ENCODE results near the gene RAD51D.

The RAD51D gene

DNA sequence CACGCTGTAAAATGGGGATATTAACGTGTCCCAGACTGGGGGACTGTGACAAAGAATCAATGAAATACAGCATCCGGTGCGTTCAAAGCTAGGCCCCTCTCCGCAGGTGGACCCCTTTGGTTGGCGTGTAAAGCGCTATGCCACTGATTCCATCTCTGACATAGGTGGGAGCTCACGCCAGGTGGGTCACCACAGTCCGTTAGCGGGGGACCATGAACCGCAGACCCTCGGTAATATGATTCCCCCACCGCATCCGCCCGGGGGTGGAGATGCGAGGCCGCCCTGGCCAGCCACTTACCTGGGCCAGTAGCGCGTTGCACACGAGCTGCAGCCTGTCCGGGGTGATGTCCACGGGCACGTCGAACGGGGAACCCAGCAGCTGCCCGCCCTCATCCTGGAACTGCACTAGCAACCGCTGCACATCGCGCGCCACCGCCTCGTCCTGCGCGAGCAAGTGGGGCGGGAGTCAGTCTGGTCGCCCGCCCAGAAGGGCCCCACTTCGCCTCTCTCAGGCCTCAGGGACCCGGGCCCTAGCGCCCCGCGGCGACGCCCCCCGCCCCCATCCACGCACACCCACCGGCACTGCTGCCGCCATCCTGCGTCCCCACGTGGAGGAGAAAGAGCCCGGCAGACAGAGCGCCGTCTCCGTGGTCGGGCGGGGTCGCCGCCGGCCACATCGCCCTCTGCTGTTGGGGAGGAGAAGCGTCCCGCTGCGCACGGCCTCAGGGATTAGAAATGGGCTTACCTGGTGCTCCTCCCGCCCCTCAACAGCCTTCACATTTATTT is 22.2 kb upstream of the RAD51D start, which contains the start of gene NLE1:
NLE1 (minus strand) TSS at position 623 of the 786 bp plus-strand sequence; CDS start at position 595, 28 bp downstream.
- TF ChIP-seq SPI1 (IDR thresholded peaks at IDR 0.05; ENCODE audit: borderline replicate concordance, low read depth) = no peak
- TF ChIP-seq, protein P1, sequence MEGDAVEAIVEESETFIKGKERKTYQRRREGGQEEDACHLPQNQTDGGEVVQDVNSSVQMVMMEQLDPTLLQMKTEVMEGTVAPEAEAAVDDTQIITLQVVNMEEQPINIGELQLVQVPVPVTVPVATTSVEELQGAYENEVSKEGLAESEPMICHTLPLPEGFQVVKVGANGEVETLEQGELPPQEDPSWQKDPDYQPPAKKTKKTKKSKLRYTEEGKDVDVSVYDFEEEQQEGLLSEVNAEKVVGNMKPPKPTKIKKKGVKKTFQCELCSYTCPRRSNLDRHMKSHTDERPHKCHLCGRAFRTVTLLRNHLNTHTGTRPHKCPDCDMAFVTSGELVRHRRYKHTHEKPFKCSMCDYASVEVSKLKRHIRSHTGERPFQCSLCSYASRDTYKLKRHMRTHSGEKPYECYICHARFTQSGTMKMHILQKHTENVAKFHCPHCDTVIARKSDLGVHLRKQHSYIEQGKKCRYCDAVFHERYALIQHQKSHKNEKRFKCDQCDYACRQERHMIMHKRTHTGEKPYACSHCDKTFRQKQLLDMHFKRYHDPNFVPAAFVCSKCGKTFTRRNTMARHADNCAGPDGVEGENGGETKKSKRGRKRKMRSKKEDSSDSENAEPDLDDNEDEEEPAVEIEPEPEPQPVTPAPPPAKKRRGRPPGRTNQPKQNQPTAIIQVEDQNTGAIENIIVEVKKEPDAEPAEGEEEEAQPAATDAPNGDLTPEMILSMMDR (IDR thresholded peaks at IDR 0.05; ENCODE audit: insufficient read depth, low read length) = peak; percentile 84
- TF ChIP-seq, protein P2, sequence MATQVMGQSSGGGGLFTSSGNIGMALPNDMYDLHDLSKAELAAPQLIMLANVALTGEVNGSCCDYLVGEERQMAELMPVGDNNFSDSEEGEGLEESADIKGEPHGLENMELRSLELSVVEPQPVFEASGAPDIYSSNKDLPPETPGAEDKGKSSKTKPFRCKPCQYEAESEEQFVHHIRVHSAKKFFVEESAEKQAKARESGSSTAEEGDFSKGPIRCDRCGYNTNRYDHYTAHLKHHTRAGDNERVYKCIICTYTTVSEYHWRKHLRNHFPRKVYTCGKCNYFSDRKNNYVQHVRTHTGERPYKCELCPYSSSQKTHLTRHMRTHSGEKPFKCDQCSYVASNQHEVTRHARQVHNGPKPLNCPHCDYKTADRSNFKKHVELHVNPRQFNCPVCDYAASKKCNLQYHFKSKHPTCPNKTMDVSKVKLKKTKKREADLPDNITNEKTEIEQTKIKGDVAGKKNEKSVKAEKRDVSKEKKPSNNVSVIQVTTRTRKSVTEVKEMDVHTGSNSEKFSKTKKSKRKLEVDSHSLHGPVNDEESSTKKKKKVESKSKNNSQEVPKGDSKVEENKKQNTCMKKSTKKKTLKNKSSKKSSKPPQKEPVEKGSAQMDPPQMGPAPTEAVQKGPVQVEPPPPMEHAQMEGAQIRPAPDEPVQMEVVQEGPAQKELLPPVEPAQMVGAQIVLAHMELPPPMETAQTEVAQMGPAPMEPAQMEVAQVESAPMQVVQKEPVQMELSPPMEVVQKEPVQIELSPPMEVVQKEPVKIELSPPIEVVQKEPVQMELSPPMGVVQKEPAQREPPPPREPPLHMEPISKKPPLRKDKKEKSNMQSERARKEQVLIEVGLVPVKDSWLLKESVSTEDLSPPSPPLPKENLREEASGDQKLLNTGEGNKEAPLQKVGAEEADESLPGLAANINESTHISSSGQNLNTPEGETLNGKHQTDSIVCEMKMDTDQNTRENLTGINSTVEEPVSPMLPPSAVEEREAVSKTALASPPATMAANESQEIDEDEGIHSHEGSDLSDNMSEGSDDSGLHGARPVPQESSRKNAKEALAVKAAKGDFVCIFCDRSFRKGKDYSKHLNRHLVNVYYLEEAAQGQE (IDR thresholded peaks at IDR 0.05; ENCODE audit: insufficient replicate concordance, low read depth) = peak; percentile 76
- peak; percentile 89 for TF ChIP-seq POLR2AphosphoS5 (IDR thresholded peaks at IDR 0.05; ENCODE audit: low read depth)
- no peak for TF ChIP-seq GABPA (IDR thresholded peaks at IDR 0.05; ENCODE audit: low read depth)
- peak; percentile 83 to 84 for DNase-seq (ENCODE audit: low read depth in 1 of 2, low spot score in 1 of 2)
- H3K27me3 ChIP-seq (ENCODE audit: insufficient read depth, poor library complexity, severe bottlenecking) = no peaks in the 10 kb centered on the region
- H3K27ac ChIP-seq (replicated peaks) = peak within 1 kb of the TSS; percentile 77
- peak within 1 kb of the TSS; percentile 96 for H3K4me3 ChIP-seq (replicated peaks; ENCODE audit: insufficient read depth, low read length)

DNA sequence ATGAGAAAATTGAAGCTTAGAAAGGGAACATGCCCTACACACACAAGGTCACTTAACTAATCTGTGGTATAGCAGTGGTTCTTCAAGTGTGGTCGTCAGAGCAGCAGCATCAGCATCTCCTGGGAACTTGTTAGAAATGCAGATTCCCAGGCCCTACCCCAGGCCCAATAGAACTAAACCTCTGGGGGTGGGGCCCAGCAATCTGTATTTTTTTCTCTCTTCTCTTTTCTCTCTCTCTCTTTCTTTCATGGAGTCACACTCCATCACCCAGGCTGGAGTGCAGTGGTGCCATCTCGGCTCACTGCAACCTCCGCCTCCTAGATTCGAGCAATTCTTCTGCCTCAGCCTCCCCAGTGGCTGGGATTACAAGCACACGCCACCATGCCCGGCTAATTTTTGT is 18.6 kb upstream of the RAD51D start:
- H3K27ac ChIP-seq (replicated peaks) = no peak overlapping the region
- DNase-seq (ENCODE audit: low read depth in 1 of 2, low spot score in 1 of 2) = no peak
- no peak overlapping the region for H3K4me3 ChIP-seq (replicated peaks; ENCODE audit: insufficient read depth, low read length)
- no peaks in the 10 kb centered on the region for H3K27me3 ChIP-seq (ENCODE audit: insufficient read depth, poor library complexity, severe bottlenecking)
- no peak for TF ChIP-seq GABPA (IDR thresholded peaks at IDR 0.05; ENCODE audit: low read depth)
- TF ChIP-seq POLR2AphosphoS5 (IDR thresholded peaks at IDR 0.05; ENCODE audit: low read depth) = no peak
- TF ChIP-seq, protein P2 (IDR thresholded peaks at IDR 0.05; ENCODE audit: insufficient replicate concordance, low read depth) = no peak
- TF ChIP-seq, protein P1 (IDR thresholded peaks at IDR 0.05; ENCODE audit: insufficient read depth, low read length) = no peak
- no peak for TF ChIP-seq SPI1 (IDR thresholded peaks at IDR 0.05; ENCODE audit: borderline replicate concordance, low read depth)

DNA sequence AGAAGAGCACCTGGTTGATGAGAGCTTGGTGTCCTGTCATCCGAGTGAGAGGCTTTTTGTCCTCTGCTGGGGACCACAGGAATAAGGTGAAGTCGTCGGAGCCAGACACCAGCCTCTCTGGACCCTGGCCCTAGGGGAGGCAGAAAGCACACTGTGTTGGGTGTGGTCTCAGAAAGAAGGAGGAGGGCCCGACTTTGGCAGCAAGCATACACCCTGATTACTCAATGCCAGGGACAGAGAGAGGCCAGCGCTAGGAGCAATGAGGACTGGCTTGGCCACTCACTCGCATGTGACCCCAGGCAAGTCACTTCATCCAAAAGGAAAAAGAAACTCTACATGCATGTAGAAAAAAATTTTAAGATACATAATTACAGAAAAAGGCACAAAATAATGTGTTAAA is 15.7 kb upstream of the RAD51D start:
- Histone ChIP-seq H3K4me3 (replicated peaks; ENCODE audit: insufficient read depth, low read length) (no peak overlapping the region), H3K27ac (replicated peaks) (no peak overlapping the region), H3K27me3 (ENCODE audit: insufficient read depth, poor library complexity, severe bottlenecking) (no peaks in the 10 kb centered on the region)
- no peak for DNase-seq (ENCODE audit: low read depth in 1 of 2, low spot score in 1 of 2)
- no peak for TF ChIP-seq GABPA (IDR thresholded peaks at IDR 0.05; ENCODE audit: low read depth)
- TF ChIP-seq SPI1 (IDR thresholded peaks at IDR 0.05; ENCODE audit: borderline replicate concordance, low read depth) = no peak
- no peak for TF ChIP-seq POLR2AphosphoS5 (IDR thresholded peaks at IDR 0.05; ENCODE audit: low read depth)
- TF ChIP-seq, protein P1 (IDR thresholded peaks at IDR 0.05; ENCODE audit: insufficient read depth, low read length) = no peak
- TF ChIP-seq, protein P2 (IDR thresholded peaks at IDR 0.05; ENCODE audit: insufficient replicate concordance, low read depth) = no peak
